AG04449 (cell line): ENCODE data around the gene IDH3B.

Source experiments
- CTCF ChIA-PET: fragments of 350-600 bp; formaldehyde crosslinking; extraction: SDS; loops from one replicate; lab custom pipeline; 2021; ENCODE audit warnings: antibody characterized with exemption; lab: Yijun Ruan, JAX
- POLR2A ChIA-PET: fragments of 400-600, 350-600 bp; formaldehyde crosslinking; extraction: SDS; loops from one replicate; lab custom pipeline; 2020; ENCODE audit warnings: antibody characterized with exemption, inconsistent platforms; lab: Yijun Ruan, JAX
- DNase-seq: peaks from one replicate; pipeline ENCODE4 v3.0.0-alpha.2; 2010; ENCODE audit warnings: low read depth, low spot score
- H3K4me3 ChIP-seq: 2 replicates; pipeline ENCODE4 v1.5.1; 2011; ENCODE audit warnings: low read depth, mild to moderate bottlenecking, control low read depth, low read length
- CTCF ChIP-seq: IDR thresholded peaks from one replicate; pipeline ENCODE4 v1.5.1; 2011; ENCODE audit warnings: mild to moderate bottlenecking, moderate library complexity, low read length, control low read depth, inconsistent platforms; ENCODE audit not compliant: insufficient read depth; ENCODE audit errors: missing control alignments

The IDH3B gene

GRCh38 chr20:2619961-2620595, 43.9 kb downstream of the IDH3B start:
- POLR2A ChIA-PET, result no interaction called here

GRCh38 chr20:2619337-2619736, 44.7 kb downstream of the IDH3B start:
- CTCF ChIA-PET, result no interaction called here
- no peak for TF ChIP-seq CTCF

More at GRCh38 chr20:2619961-2620595, 43.9 kb downstream of the IDH3B start:
- no peak overlapping the region for H3K4me3 ChIP-seq
- no peak for DNase-seq
- CTCF ChIA-PET, result no interaction called here
- TF ChIP-seq CTCF, result no peak

GRCh38 chr20:2618815-2619214, 45.2 kb downstream of the IDH3B start:
- ChIA-PET CTCF (no interaction called here), POLR2A (no interaction called here)
- no peak for TF ChIP-seq CTCF
- H3K4me3 ChIP-seq, result no peak overlapping the region
- no peak for DNase-seq

More at GRCh38 chr20:2619337-2619736, 44.7 kb downstream of the IDH3B start:
- H3K4me3 ChIP-seq, result no peak overlapping the region
- no peak for DNase-seq
- POLR2A ChIA-PET, result no interaction called here

GRCh38 chr20:2617099-2617714, 46.8 kb downstream of the IDH3B start:
- no peak for DNase-seq
- no peak overlapping the region for H3K4me3 ChIP-seq
- ChIA-PET CTCF (no interaction called here), POLR2A (no interaction called here)
- no peak for TF ChIP-seq CTCF

- no peak for DNase-seq
- ChIA-PET POLR2A (no interaction called here), CTCF (no interaction called here)
- TF ChIP-seq CTCF, result no peak
- no peak overlapping the region for H3K4me3 ChIP-seq
Observed at GRCh38 chr20:2616634-2617033, 47.4 kb downstream of the IDH3B start.

GRCh38 chr20:2612073-2612472, 51.9 kb downstream of the IDH3B start:
- no peak for TF ChIP-seq CTCF
- ChIA-PET CTCF (interaction anchor here (1.3 kb wide), 1 partner anchor 111 kb away, joined by 4 read pairs; no protein-coding TSS in a partner anchor), POLR2A (interaction anchor here (0.6 kb wide), 1 partner anchor 35 kb away, joined by 3 read pairs; no protein-coding TSS in a partner anchor)
- DNase-seq, result no peak
- H3K4me3 ChIP-seq, result no peak overlapping the region
